D721Med (cell line): ENCODE data around the gene LMBRD2.

ENCODE experiments used
- DNase-seq: peaks from one replicate; pipeline ENCODE4 v3.0.0; 2011; ENCODE audit warnings: low spot score; ENCODE audit not compliant: insufficient read length
- FAIRE-seq: peaks from 2 replicates; lab custom pipeline; 2011; peaks lifted over from hg19 to GRCh38; lab: Jason Lieb, UNC
- CTCF ChIP-seq: IDR thresholded peaks from 2 replicates; pipeline ENCODE4 v1.5.1; 2012; ENCODE audit warnings: mild to moderate bottlenecking, control low read depth; ENCODE audit not compliant: insufficient read depth; ENCODE audit errors: missing control alignments

Gene LMBRD2

GRCh38 chr5:36073595-36074216 lies 78.0 kb downstream of the LMBRD2 start:
- peak; percentile 11 for TF ChIP-seq CTCF
- DNase-seq (no peak), FAIRE-seq (no peak)

- FAIRE-seq, result no peak
These were observed 80.8 kb downstream of the LMBRD2 start for GRCh38 chr5:36070687-36071571.

GRCh38 chr5:36068751-36069281 lies 82.9 kb downstream of the LMBRD2 start:
- FAIRE-seq, result no peak

More at GRCh38 chr5:36070687-36071571, 80.8 kb downstream of the LMBRD2 start:
- no peak for DNase-seq
- no peak for TF ChIP-seq CTCF

GRCh38 chr5:36066540-36067210 lies 85.0 kb downstream of the LMBRD2 start, which contains the start of gene UGT3A2:
Gene UGT3A2 (minus strand): TSS chr5:36066882. CDS start chr5:36066789, 93 bp downstream.
- FAIRE-seq (no peak), DNase-seq (no peak)
- no peak for TF ChIP-seq CTCF

More at GRCh38 chr5:36068751-36069281, 82.9 kb downstream of the LMBRD2 start:
- TF ChIP-seq CTCF, result no peak
- DNase-seq, result no peak

- FAIRE-seq (no peak), DNase-seq (no peak)
- no peak for TF ChIP-seq CTCF
These were observed 85.6 kb downstream of the LMBRD2 start for GRCh38 chr5:36066001-36066539.

- no peak for FAIRE-seq
- DNase-seq, result no peak
- peak; percentile 33 for TF ChIP-seq CTCF
These were observed 91.2 kb downstream of the LMBRD2 start for GRCh38 chr5:36060420-36060887.
